GM12892 (cell line): ENCODE results near the gene C12orf56.
"Not testable (repeated sequence)": the region's sequence is repeated elsewhere in the genome, so short reads cannot be mapped to it uniquely, and the experiment has no call there.

Source experiments
- DNase-seq: peaks from one replicate; pipeline ENCODE4 v3.0.0; 2011; ENCODE audit not compliant: insufficient read length
- FAIRE-seq: peaks from 2 replicates; lab custom pipeline; 2011; peaks lifted over from hg19 to GRCh38; lab: Jason Lieb, UNC
- POLR2A ChIP-seq: IDR thresholded peaks from 2 replicates; pipeline ENCODE4 v1.6.1; 2011; ENCODE audit warnings: low read depth, low read length, control low read depth
- POLR2AphosphoS5 ChIP-seq: IDR thresholded peaks from 2 replicates; pipeline ENCODE4 v1.6.1; 2011; ENCODE audit warnings: low read depth, low read length, control low read depth
- TAF1 ChIP-seq: IDR thresholded peaks from 2 replicates; pipeline ENCODE4 v1.6.1; 2011; ENCODE audit warnings: low read depth, mild to moderate bottlenecking, control low read depth, low read length, borderline replicate concordance

Gene C12orf56

DNA sequence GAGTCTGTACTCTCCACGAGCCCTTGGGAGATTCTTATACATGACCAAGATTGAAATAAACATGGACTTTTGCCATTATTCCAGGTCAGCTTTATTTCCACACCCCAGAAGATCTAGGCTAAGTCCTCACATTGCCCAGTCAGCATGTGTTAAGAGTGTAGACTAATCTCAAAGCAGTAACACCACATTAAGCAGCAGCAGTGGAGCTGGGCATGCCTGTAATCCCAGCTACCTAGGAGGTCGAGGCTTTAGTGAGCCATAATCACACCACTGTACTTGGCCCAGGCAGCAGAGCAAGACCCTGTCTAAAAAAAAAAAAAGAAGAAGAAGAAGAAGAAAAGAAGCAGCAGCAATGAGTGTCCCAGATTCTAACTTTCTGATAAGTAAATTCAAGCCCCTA lies 65.5 kb downstream of the C12orf56 start:
- DNase-seq (no peak), FAIRE-seq (no peak)
- TF ChIP-seq POLR2AphosphoS5 (no peak), POLR2A (no peak), TAF1 (no peak)

DNA sequence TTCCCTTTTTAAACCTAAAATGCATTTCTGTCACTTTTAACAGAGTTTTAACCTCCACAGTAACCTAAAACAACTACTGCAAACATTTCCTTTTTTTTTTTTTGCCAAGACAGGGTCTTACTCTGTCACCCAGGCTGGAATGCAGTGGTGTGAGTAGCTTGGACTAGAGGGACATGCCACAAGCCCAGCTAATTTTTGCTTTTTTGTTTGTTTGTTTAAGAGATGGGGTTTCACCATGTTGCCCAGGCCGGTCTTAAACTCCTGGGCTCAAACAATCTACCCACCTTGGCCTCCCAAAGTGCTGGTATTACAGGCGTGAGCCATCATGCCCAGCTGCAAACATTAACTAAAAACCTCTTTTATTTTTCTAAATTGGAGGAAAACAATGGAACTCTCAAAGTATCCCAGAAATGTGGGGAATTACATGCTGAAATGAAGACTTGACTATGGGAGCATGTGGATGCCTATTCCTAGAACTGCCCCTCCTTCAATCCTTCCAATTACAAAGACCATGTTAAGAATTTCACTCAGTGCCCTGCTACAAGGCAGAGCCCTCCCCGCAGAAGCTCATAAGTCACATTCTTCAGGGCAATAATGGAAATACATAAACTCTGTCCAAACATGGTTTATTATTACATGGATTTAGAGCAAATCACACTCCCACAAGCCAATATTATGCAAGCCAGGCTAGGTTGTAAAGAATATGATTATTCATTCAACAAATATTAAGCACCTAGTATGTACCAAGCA lies 66.9 kb downstream of the C12orf56 start:
- TF ChIP-seq POLR2A (no peak), TAF1 (no peak)
- no peak for FAIRE-seq
- no peak for DNase-seq

DNA sequence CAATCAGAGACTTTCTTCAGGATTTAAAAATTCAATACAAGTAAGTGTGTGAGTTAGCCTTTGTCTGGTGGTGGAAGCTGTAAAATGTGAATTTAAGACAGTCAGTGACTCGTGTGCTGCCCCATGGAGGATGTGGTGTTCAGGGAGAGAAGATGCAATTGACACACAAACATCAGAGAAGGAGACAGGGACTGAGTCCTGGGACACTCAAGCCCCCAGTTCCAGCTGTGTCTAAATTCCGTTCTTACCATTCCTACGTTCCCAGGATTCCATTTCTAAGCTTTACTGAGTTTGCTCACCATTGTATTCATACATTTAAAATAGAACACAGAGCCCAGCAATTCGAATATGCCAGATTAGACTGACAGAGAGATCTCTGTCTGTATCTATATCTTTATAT lies 67.6 kb downstream of the C12orf56 start:
- TF ChIP-seq POLR2AphosphoS5 = no peak
- TF ChIP-seq TAF1 = no peak
- TF ChIP-seq POLR2A = no peak
- no peak for DNase-seq
- no peak for FAIRE-seq

DNA sequence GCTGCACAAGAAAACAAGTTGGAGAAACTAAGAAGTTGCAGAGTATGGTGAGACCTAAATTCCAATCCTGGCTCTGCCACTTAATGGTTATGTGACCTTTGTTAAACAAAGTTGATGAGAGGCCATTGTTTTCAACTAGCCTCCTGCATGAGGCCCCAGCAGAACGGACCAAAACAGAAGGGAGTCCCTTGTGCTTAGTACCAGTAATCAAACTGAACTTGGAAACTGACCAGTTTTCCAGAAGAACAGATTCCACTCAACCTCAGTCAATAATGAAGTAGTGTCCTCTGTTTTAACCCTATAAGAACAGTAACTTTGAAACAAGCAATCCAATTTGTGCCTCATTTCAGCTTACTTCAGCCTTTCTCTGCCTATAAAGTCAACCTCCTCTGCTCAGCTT lies 69.9 kb downstream of the C12orf56 start:
- no peak for TF ChIP-seq TAF1
- TF ChIP-seq POLR2AphosphoS5 = no peak
- no peak for TF ChIP-seq POLR2A
- DNase-seq (no peak), FAIRE-seq (no peak)

DNA sequence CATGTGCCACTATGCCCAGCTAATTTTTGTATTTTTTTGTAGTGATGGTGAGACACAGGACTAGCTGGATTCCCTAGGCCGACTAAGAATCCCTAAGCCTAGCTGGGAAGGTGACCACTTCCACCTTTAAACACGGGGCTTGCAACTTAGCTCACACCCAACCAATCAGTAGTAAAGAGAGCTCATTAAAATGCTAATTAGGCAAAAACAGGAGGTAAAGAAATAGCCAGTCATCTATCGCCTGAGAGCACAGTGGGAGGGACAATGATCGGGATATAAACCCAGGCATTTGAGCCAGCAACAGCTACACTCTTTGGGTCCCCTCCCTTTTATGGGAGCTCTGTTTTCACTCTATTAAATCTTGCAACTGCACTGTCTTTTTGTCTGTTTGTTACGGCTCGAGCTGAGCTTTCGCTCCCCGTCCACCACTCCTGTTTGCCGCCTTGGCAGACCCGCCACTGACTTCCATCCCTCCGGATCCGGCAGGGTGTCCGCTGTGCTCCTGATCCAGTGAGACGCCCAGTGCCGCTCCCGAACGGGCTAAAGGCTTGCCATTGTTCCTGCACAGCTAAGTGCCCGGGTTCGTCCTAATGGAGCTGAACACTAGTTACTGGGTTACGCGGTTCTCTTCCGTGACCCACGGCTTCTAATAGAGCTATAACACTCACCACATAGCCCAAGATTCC lies 70.9 kb downstream of the C12orf56 start:
- not testable (repeated sequence) for DNase-seq, FAIRE-seq

DNA sequence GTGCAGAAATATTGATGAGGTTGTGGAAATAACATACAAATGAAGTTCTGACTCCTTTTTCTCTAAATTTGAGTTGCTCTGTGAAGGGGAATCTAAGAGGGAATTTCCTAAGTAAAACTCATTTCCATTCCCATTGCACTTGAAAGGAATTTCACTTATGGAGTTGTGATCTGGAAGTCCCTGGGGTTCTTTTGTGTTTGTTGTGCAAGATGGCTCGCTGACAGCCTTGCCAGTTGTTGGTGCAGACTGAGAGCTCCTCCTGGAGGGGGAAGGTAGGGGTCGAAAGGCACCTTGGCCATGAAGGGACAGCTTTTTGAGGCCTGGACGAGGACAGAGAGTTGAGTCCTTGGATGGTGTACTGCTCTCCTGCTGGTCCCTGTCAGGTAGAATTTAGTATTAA lies 72.0 kb downstream of the C12orf56 start:
- no peak for DNase-seq
- FAIRE-seq = peak; percentile 70
- no peak for TF ChIP-seq POLR2AphosphoS5
- TF ChIP-seq POLR2A = no peak
- no peak for TF ChIP-seq TAF1

DNA sequence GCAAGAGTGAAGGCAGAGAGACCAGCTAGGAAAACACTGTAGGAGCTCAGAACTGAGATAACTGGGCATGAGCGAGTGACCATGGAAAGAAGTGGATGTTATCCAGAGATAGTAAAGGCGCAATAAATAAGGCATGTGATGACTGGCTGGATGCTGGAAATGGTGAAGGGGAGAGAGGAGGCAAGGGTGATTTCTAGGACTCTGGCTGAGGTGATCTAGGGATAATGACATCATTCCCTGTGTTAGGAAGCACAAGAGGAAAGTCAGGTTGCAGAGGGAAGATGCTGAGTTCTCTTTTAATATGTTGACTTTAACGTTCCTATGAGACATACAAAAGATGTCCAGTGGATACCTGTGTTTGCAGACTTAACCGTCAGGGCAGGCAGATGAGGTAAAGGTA lies 78.7 kb downstream of the C12orf56 start:
- TF ChIP-seq TAF1 (no peak), POLR2AphosphoS5 (no peak), POLR2A (no peak)
- FAIRE-seq (no peak), DNase-seq (no peak)

DNA sequence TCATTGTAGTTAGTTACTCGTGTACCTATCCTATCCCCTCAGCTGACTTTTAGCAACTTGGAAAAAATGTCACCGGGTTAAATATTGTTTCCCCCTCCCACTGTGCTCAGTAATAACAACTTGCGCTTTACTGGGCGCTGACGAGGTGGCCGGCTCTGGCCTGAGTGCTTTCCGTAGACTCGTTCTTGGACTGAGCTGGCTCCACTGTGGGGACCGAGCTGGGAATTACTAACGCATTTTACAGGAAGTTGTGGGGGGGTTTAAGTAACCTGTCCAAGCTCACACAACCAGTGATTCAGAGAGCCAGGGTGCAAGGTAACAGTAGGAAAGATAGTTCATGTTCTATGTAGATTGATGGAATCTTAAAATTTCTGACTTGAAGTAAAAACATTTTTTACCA lies 86.0 kb downstream of the C12orf56 start:
- DNase-seq (no peak), FAIRE-seq (no peak)
- TF ChIP-seq POLR2A (no peak), POLR2AphosphoS5 (no peak), TAF1 (no peak)

DNA sequence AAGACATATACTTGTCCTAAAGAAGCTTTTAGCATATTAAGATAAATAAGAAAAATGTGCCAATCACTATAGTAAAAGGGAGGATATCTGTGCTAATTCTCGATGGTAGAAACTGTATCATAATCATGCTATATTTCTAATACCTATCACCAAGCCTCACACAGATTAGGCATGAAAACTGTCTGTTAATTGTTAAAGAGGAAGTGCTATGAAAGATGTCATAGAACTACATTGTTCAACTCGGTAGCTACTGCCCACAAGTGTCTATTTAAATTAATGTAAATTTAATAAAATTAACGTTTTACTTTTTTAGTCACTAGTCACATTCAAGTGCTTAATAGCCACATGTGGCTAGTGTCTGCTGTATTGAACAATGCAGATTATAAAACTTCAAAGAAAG lies 90.9 kb downstream of the C12orf56 start:
- TF ChIP-seq POLR2A (no peak), POLR2AphosphoS5 (no peak), TAF1 (no peak)
- DNase-seq (no peak), FAIRE-seq (no peak)

DNA sequence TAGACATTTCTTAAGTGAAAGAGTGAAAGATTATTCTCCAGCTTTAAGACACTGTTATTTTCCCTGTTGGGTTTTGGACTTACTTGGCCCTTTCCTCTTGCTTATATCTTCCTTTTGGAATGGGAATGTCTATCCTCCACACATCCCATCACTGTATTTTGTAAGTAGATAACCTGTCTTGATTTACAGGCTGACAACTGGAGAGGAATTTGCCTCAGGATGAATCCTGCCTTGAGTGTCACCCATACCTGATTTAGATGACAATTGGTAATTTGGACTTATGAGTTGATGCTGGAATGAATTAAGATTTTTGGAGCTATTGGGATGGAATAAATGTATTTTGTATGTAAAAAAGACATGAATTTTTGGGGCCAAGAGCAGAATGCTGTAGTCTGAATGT lies 94.3 kb downstream of the C12orf56 start:
- DNase-seq (no peak), FAIRE-seq (no peak)
- TF ChIP-seq POLR2AphosphoS5 (no peak), TAF1 (no peak)

DNA sequence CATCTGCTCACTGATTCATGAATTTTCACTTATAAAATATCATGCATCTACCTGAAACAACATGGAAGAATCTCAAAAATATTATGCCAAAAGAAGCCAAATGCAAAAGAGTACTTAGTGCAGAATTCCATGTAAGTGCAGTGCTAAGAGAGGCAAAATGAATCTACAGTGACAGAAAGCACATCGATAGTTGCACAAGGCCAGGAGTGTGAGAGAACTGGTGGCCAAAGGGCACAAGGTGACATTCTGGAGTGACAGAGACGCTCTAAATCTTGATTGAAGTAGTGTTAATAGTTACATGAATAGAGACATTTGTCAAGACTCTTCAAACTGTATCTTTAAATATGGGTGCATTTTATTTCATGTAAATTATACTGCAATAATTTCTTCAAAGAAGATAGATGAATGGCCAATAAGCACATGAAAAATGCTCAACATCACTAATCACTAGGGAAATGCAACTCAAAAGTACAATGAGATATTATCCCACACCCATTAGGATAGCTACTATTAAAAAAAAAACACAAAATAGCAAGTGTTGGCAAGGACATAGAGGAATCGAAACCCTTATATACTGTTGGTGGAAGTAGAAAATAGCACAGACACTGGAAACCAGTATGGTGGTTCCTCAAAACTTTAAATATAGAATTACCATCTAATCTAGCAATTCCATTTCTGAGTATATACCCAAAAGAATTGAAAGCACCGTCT lies 96.7 kb downstream of the C12orf56 start:
- FAIRE-seq (no peak), DNase-seq (no peak)
- no peak for TF ChIP-seq TAF1
- TF ChIP-seq POLR2A = no peak
- no peak for TF ChIP-seq POLR2AphosphoS5

DNA sequence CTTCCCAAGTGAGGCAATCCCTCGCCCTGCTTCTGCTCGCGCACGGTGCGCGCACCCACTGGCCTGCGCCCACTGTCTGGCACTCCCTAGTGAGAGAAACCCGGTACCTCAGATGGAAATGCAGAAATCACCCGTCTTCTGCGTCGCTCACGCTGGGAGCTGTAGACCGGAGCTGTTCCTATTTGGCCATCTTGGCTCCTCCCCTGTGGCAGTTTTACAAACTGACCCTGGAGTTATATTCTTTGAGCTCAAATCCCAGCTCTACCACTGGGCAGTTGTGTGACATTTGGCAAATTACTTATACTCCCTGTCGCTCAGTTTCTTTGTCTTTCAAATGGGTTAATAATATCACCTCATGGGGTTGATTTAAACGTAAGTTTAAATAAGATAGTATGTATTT lies 97.4 kb downstream of the C12orf56 start:
- not testable (repeated sequence) for FAIRE-seq, DNase-seq
